Sigmoid colon (tissue), 7 donors: ENCODE results near the gene VAV3. TPM values are rescaled to one million over a fixed set of nuclear protein-coding genes. Genes with fewer than 3 reads are reported as not detected.

Source experiments
- DNase-seq: peaks from one replicate; pipeline ENCODE4 v3.0.0-alpha.2; 2019
- H3K27ac ChIP-seq, 4 donors: fragments of 200-600 bp; sonication (generic); one replicate each; pipeline ENCODE4 v1.5.1; 2016 to 2019; ENCODE audit warnings: mild to moderate bottlenecking in 1 of 4
- H3K27me3 ChIP-seq, 3 donors: fragments of 200-600 bp; sonication (generic); one replicate each; pipeline ENCODE4 v1.5.1; 2019; ENCODE audit warnings: mild to moderate bottlenecking in 1 of 3
- H3K36me3 ChIP-seq, 4 donors: fragments of 200-600 bp; sonication (generic); one replicate each; pipeline ENCODE4 v1.5.1; 2016 to 2019
- H3K4me1 ChIP-seq, 4 donors: fragments of 200-600 bp; sonication (generic); one replicate each; pipeline ENCODE4 v1.5.1; 2017 to 2019
- H3K4me3 ChIP-seq, 4 donors: fragments of 200-600 bp; sonication (generic); one replicate each; pipeline ENCODE4 v1.5.1; 2017 to 2019; ENCODE audit warnings: mild to moderate bottlenecking in 2 of 4, moderate library complexity in 1 of 4
- H3K9me3 ChIP-seq, 4 donors: fragments of 200-600 bp in 3 of 4; sonication (generic) in 3 of 4; one replicate each; pipeline versions ENCODE4 v1.5.1 to v1.6.1; 2013 to 2019
- EP300 ChIP-seq, 4 donors: sonication (generic); formaldehyde crosslinking; IDR thresholded peaks; one replicate each; pipeline ENCODE4 v1.6.1; 2017; ENCODE audit warnings: antibody characterized with exemption in 4 of 4
- POLR2A ChIP-seq, 2 donors: fragments of 450-650 bp; IDR thresholded peaks; one replicate each; pipeline ENCODE4 v1.6.1; 2016; ENCODE audit warnings: antibody characterized with exemption in 2 of 2, mild to moderate bottlenecking in 2 of 2, moderate library complexity in 2 of 2
- POLR2AphosphoS5 ChIP-seq, 4 donors: sonication (generic); formaldehyde crosslinking; IDR thresholded peaks; one replicate each; pipeline ENCODE4 v1.6.1; 2017; ENCODE audit warnings: antibody characterized with exemption in 4 of 4
- WGBS, 2 donors: extraction: QIAGEN DNeasy Blood & Tissue Kit; methylation state at CpG; one replicate each; pipeline ENCODE4 v1.1.7; 2013; 5-methylcytosine and 5-hydroxymethylcytosine counted together
- intact Hi-C: fragments of 100-400 bp; cut with DNase I; formaldehyde crosslinking; loops from one replicate; pipeline ENCODE4 v1.15.1; 2023
- polyA plus RNA-seq, 3 donors: library from polyadenylated mRNA; stranded (reverse); fragments of 200-250 nt; gene quantifications; one replicate each; pipeline ENCODE4 v1.2.3, GENCODE V29; 2013
- total RNA-seq, 4 donors: library from RNA; depleted of rRNA; stranded (reverse); fragments of >200 nt; gene quantifications; one replicate each; pipeline ENCODE4 v1.1.0, GENCODE V29; 2016
- TF ChIP-seq, protein P1 (sequence below), 4 experiments: fragments of 450-650 bp in 3 of 4; fragments of 200-600 bp in 1 of 4; IDR thresholded peaks; one replicate each; pipeline ENCODE4 v1.5.1; 2016 to 2019; ENCODE audit warnings: antibody characterized with exemption in 4 of 4, mild to moderate bottlenecking in 3 of 4, moderate library complexity in 2 of 4
- donor health status: healthy with polysubstance abuse.
- donor health status: Bipolar disorder and iron deficiency.
- donor health status: healthy.

VAV3 gene
- total and polyA plus RNA-seq, 7 donors: 3.5 to 72.1 (median 17.3) TPM

DNA sequence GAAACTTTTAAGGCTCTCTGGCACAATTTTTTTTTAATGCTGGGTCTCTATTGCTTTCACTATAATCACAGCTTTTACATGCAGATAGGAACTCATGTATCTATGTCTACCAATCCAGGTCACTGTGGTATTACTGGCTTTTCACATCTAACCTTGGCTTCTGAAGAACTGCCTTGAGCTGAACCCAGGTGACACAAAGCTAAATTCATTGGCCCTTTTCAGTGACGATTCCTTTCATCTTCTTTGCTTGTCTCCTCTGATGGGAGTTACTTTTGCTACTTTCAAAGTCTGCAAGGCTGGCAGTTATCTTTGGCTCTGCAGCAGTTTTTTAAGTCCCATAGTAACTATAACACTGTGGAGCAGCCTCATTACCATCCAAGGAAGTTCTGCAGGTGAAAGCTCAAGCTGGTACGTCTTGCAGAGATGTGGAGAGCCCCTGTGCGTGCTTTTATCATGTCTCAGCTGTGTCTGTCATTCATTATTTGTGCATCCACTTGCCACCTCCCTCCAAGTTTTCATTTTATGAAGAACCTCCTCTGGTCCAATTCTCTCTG, 364.3 kb downstream of the VAV3 start:
- WGBS, 2 donors: 81 to 86% methylated on average over 3 of the region's 3 CpGs
- no peak overlapping the region for H3K27ac ChIP-seq
- no peaks in the 10 kb centered on the region for H3K27me3 ChIP-seq
- no peak for DNase-seq
- peaks cover 0 to 5% (median 2%) of the 10 kb centered on the region in 4 donors for H3K4me1 ChIP-seq
- H3K4me3 ChIP-seq: no peak overlapping the region
- no peak for TF ChIP-seq POLR2A (IDR thresholded peaks at IDR 0.05)
- no peaks in the 10 kb centered on the region for H3K36me3 ChIP-seq
- intact Hi-C loops: no loop called here
- H3K9me3 ChIP-seq: no peaks in the 10 kb centered on the region

DNA sequence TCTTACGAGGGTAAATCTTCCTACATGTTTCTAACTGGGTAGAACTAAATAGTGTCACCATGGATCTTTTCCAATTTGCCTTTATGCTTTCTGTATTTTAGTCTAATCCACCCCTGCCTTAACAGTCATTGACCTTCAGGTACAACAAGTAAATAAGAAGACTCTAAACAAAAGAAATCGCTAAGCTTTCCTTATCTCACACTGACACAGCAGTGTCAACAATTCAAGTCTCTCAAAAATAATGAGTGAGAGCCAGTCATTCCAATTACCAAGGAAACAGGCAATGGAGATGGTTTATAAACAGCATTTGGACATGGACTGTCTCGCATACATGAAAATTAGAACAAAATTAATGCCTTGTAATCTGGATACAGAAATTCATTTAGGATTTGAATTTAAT, 365.8 kb downstream of the VAV3 start:
- Histone ChIP-seq H3K27ac (no peak overlapping the region), H3K27me3 (no peaks in the 10 kb centered on the region), H3K4me3 (no peak overlapping the region), H3K4me1 (peaks cover 0 to 17% (median 7%) of the 10 kb centered on the region in 4 donors), H3K9me3 (no peaks in the 10 kb centered on the region), H3K36me3 (no peaks in the 10 kb centered on the region)
- DNase-seq: no peak
- intact Hi-C loops: no loop called here
- 71 to 81% methylated on average over 3 of the region's 3 CpGs for WGBS, 2 donors
- TF ChIP-seq EP300 (IDR thresholded peaks at IDR 0.05) (no peak), POLR2AphosphoS5 (IDR thresholded peaks at IDR 0.05) (no peak), POLR2A (IDR thresholded peaks at IDR 0.05) (no peak)
- TF ChIP-seq, protein P1, sequence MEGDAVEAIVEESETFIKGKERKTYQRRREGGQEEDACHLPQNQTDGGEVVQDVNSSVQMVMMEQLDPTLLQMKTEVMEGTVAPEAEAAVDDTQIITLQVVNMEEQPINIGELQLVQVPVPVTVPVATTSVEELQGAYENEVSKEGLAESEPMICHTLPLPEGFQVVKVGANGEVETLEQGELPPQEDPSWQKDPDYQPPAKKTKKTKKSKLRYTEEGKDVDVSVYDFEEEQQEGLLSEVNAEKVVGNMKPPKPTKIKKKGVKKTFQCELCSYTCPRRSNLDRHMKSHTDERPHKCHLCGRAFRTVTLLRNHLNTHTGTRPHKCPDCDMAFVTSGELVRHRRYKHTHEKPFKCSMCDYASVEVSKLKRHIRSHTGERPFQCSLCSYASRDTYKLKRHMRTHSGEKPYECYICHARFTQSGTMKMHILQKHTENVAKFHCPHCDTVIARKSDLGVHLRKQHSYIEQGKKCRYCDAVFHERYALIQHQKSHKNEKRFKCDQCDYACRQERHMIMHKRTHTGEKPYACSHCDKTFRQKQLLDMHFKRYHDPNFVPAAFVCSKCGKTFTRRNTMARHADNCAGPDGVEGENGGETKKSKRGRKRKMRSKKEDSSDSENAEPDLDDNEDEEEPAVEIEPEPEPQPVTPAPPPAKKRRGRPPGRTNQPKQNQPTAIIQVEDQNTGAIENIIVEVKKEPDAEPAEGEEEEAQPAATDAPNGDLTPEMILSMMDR (IDR thresholded peaks at IDR 0.05): no peak

DNA sequence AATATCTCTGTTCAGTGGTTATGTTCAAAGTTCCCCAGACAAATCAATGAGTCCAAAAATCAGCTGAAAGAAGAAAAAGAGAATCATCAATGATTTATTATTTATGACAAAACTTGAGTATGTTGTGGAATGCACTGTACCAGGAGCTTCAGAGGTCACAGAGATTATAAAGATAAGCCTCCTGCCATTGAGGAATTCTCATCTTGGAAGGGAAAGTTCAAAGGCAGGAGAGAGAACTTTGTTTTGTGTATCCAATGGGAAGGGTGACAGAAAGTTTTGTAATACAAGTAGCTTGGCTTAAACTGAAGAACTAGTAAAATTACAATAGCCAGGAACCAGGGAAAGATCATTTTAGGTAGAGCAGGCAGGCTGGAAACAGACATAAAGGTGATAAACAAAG, 367.7 kb downstream of the VAV3 start:
- Histone ChIP-seq H3K9me3 (no peaks in the 10 kb centered on the region), H3K27me3 (no peaks in the 10 kb centered on the region), H3K4me3 (no peak overlapping the region), H3K36me3 (no peaks in the 10 kb centered on the region), H3K27ac (no peak overlapping the region), H3K4me1 (peaks cover 0 to 28% (median 12%) of the 10 kb centered on the region in 4 donors)
- intact Hi-C loops: no loop called here
- TF ChIP-seq EP300 (IDR thresholded peaks at IDR 0.05): no peak
- TF ChIP-seq POLR2AphosphoS5 (IDR thresholded peaks at IDR 0.05): no peak
- TF ChIP-seq POLR2A (IDR thresholded peaks at IDR 0.05): no peak
- TF ChIP-seq, protein P1 (IDR thresholded peaks at IDR 0.05): no peak
- DNase-seq: no peak

DNA sequence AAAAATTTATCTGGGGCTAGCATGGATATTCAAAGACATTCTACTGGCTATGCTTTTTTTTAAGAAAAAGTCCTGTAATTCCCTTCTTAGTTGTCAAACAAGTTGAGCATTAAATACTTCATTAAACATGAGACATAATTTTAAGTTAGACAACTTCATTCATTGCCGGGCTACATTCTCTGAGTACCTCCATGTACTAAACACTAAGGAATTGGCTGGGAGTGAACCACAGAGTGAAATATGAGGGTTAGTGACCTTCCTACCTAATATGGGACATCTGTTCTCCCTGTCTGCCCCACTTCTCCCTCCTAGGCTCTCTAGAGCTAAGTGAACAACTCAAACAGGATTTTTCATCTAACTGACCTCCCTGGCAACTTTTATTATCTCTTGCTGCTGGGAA, 370.4 kb downstream of the VAV3 start:
- WGBS, 2 donors: 81 to 90% methylated on average over 1 of the region's 1 CpG
- TF ChIP-seq POLR2A (IDR thresholded peaks at IDR 0.05): no peak
- TF ChIP-seq, protein P1 (IDR thresholded peaks at IDR 0.05): no peak
- TF ChIP-seq EP300 (IDR thresholded peaks at IDR 0.05): no peak
- no peak for TF ChIP-seq POLR2AphosphoS5 (IDR thresholded peaks at IDR 0.05)
- intact Hi-C loops: no loop called here
- H3K27me3 ChIP-seq: no peaks in the 10 kb centered on the region
- no peaks in the 10 kb centered on the region for H3K36me3 ChIP-seq
- H3K4me1 ChIP-seq: peaks cover 0 to 28% (median 10%) of the 10 kb centered on the region in 4 donors
- no peaks in the 10 kb centered on the region for H3K9me3 ChIP-seq
- H3K27ac ChIP-seq: peak overlapping the region in 2 of 4 donors; percentile 20 to 23
- no peak for DNase-seq
- no peak overlapping the region for H3K4me3 ChIP-seq

DNA sequence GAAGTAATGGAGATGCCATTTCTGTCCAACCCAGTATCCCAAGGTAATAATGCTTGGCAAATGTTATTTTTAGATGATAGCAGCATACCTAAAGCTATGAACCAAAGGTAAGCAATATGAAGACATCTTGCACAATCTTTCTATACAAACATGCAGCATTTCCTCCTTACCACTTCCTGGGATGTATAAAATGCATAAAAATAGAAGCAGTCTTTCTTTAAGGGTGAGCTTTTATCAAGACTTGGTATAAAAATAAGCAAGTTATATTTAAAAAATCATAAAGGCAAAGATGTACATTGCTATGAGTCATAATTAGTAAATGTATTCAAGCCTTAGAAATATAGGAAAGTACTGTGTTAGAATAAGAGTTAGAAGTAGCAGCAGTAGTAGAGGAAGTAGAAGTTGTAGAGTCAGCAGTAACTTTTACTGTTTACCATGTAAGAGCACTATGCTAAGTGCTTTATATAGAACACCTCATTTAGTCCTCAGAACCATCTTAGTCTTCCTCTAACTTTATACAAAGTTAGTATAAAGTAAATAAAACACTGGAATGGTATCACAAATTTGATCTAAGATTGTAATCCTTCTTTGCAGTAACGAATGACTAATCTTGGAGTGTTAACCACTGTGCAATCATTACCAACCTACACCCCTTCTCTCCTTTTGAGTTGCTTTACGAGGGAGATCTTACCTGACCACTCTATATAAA, 371.3 kb downstream of the VAV3 start:
- Histone ChIP-seq H3K4me1 (peaks cover 0 to 28% (median 10%) of the 10 kb centered on the region in 4 donors), H3K4me3 (no peak overlapping the region), H3K27me3 (no peaks in the 10 kb centered on the region), H3K27ac (peak overlapping the region in 2 of 4 donors; percentile 20 to 23), H3K9me3 (no peaks in the 10 kb centered on the region), H3K36me3 (no peaks in the 10 kb centered on the region)
- no peak for TF ChIP-seq POLR2AphosphoS5 (IDR thresholded peaks at IDR 0.05)
- TF ChIP-seq, protein P1 (IDR thresholded peaks at IDR 0.05): no peak
- no peak for TF ChIP-seq POLR2A (IDR thresholded peaks at IDR 0.05)
- TF ChIP-seq EP300 (IDR thresholded peaks at IDR 0.05): no peak
- WGBS, 2 donors: 6 to 46% methylated on average over 2 of the region's 2 CpGs
- intact Hi-C loops: no loop called here
- no peak for DNase-seq
